ENCODE measurements around the gene CENPN. TPM values are rescaled to one million over a fixed set of nuclear protein-coding genes. Genes with fewer than 3 reads are reported as not detected.

The CENPN gene
- total and polyA plus RNA-seq, 8 donors = 12.3 to 31.0 (median 18.9) TPM

DNA sequence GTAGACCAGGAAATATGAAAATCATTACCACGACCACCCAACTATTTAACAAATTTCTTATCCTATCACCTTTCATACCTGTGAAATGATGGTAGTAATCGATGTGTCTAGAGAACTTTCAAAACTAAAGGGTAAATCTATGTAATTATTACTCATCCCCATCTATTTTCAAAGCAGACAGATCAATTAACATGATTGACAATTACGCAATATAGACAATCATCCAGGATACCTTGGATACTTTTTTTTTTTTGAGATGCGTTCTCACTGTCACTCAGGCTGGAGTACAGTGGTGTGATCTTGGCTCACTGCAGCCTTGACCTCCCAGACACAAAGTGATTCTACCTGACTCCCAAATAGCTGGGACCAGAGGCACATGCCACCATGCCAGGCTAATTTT is 74.0 kb downstream of the CENPN start:
- intact Hi-C loops (cut with DNase I) = no loop called here
- peaks cover 0 to 12% of the 10 kb centered on the region in 2 donors for H3K4me1 ChIP-seq
- H3K9me3 ChIP-seq = no peaks in the 10 kb centered on the region
- H3K27ac ChIP-seq = no peak overlapping the region
- no peaks in the 10 kb centered on the region for H3K27me3 ChIP-seq
- TF ChIP-seq, protein P1, sequence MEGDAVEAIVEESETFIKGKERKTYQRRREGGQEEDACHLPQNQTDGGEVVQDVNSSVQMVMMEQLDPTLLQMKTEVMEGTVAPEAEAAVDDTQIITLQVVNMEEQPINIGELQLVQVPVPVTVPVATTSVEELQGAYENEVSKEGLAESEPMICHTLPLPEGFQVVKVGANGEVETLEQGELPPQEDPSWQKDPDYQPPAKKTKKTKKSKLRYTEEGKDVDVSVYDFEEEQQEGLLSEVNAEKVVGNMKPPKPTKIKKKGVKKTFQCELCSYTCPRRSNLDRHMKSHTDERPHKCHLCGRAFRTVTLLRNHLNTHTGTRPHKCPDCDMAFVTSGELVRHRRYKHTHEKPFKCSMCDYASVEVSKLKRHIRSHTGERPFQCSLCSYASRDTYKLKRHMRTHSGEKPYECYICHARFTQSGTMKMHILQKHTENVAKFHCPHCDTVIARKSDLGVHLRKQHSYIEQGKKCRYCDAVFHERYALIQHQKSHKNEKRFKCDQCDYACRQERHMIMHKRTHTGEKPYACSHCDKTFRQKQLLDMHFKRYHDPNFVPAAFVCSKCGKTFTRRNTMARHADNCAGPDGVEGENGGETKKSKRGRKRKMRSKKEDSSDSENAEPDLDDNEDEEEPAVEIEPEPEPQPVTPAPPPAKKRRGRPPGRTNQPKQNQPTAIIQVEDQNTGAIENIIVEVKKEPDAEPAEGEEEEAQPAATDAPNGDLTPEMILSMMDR (IDR thresholded peaks at IDR 0.05) = no peak
- no peak for DNase-seq
- H3K4me3 ChIP-seq = no peak overlapping the region
- ATAC-seq = no peak
- H3K36me3 ChIP-seq = peaks cover 0 to 6% of the 10 kb centered on the region in 2 donors

Other genes with a start within 250 kb of the CENPN start
- gene CDYL2, start 202.6 kb upstream of the CENPN start, total RNA-seq = 10 to 100 TPM; 12.8 to 16.0 TPM
- 1 to 10 TPM; 4.6 to 6.1 (median 5.4) TPM for gene CDYL2, start 202.6 kb upstream of the CENPN start, polyA plus RNA-seq (ENCODE audit: insufficient read length in 6 of 6)
- 10 to 100 TPM; 46.2 to 52.1 TPM for gene CMC2, start 329 bp upstream of the CENPN start, total RNA-seq
- gene CMC2, start 329 bp upstream of the CENPN start, polyA plus RNA-seq (ENCODE audit: insufficient read length in 6 of 6) = 10 to 100 TPM; 38.8 to 50.8 (median 41.8) TPM
- 10 to 100 TPM; 30.7 to 31.1 TPM for gene ATMIN, start 28.6 kb downstream of the CENPN start, total RNA-seq
- 10 to 100 TPM; 38.3 to 45.0 (median 40.7) TPM for gene ATMIN, start 28.6 kb downstream of the CENPN start, polyA plus RNA-seq (ENCODE audit: insufficient read length in 6 of 6)
- gene C16orf46, start 70.0 kb downstream of the CENPN start, total RNA-seq = under 1 TPM; 0.63 to 0.67 TPM
- gene C16orf46, start 70.0 kb downstream of the CENPN start, polyA plus RNA-seq (ENCODE audit: insufficient read length in 6 of 6) = 1 to 10 TPM; 1.3 to 2.5 (median 1.8) TPM
- gene GCSH, start 89.2 kb downstream of the CENPN start, total RNA-seq = 10 to 100 TPM; 22.2 to 33.9 TPM
- gene GCSH, start 89.2 kb downstream of the CENPN start, polyA plus RNA-seq (ENCODE audit: insufficient read length in 6 of 6) = 10 to 100 TPM; 63.3 to 68.9 (median 65.7) TPM
- gene BCO1, start 231.5 kb downstream of the CENPN start, total RNA-seq = under 1 TPM in 1 of 2 donors, not detected in 1; 0.50 TPM
- gene BCO1, start 231.5 kb downstream of the CENPN start, polyA plus RNA-seq (ENCODE audit: insufficient read length in 6 of 6) = under 1 TPM; 0.38 to 0.81 (median 0.58) TPM